PC-9 (cell line): ENCODE results near the gene EMSY. TPM values are rescaled to one million over a fixed set of nuclear protein-coding genes. Genes with fewer than 3 reads are reported as not detected.

ENCODE experiments used
- BruUV-seq: library from RNA; stranded (reverse); fragments of 400-500 nt; replicated peaks from 2 replicates; lab custom pipeline; 2021; lab: Mats Ljungman, UMichigan
- CTCF ChIA-PET: fragments of 300-600 bp; sonication (Branson Sonifier 250); formaldehyde crosslinking; loops from one replicate; lab custom pipeline; 2022; ENCODE audit warnings: antibody characterized with exemption; lab: Charles Lee
- POLR2A ChIA-PET: fragments of 300-600 bp; sonication (Branson Sonifier 250); formaldehyde crosslinking; loops from one replicate; lab custom pipeline; 2022; ENCODE audit warnings: antibody characterized with exemption; ENCODE audit not compliant: unreplicated experiment; lab: Charles Lee
- DNase-seq, 2 experiments: peaks; one replicate each; pipeline versions ENCODE4 v3.0.0 to v3.0.0-alpha.2; 2015 to 2022; ENCODE audit warnings: mixed read lengths in 1 of 2
- H2AFZ ChIP-seq: fragments of 200-600 bp; sonication (generic); 2 replicates; pipeline ENCODE4 v1.8.1; 2017; ENCODE audit warnings: antibody characterized with exemption
- H3F3A ChIP-seq: fragments of 200-600 bp; sonication (generic); 2 replicates; pipeline ENCODE4 v1.8.1; 2017; ENCODE audit warnings: antibody characterized with exemption, mild to moderate bottlenecking, low read depth; ENCODE audit not compliant: insufficient read depth
- H3K27ac ChIP-seq: fragments of 200-600 bp; sonication (generic); 2 replicates; pipeline ENCODE4 v1.6.1; 2016; ENCODE audit warnings: mixed run types
- H3K27me3 ChIP-seq: fragments of 200-600 bp; sonication (generic); 2 replicates; pipeline ENCODE4 v1.6.1; 2016; ENCODE audit warnings: low read depth, mixed run types; ENCODE audit not compliant: insufficient read depth
- H3K36me3 ChIP-seq: fragments of 200-600 bp; sonication (generic); 2 replicates; pipeline ENCODE4 v1.6.1; 2016; ENCODE audit warnings: low read depth, mixed run types
- H3K4me1 ChIP-seq: fragments of 200-600 bp; sonication (generic); replicated peaks from 2 replicates; pipeline ENCODE4 v1.6.1; 2016; ENCODE audit warnings: mixed run types; ENCODE audit not compliant: insufficient read depth
- H3K4me2 ChIP-seq: fragments of 200-600 bp; sonication (generic); 2 replicates; pipeline ENCODE4 v1.6.1; 2017; ENCODE audit warnings: mixed run types
- H3K4me3 ChIP-seq: fragments of 200-600 bp; sonication (generic); 2 replicates; pipeline ENCODE4 v1.6.1; 2016; ENCODE audit warnings: mixed run types
- H3K79me2 ChIP-seq: fragments of 200-600 bp; sonication (generic); 2 replicates; pipeline ENCODE4 v1.6.1; 2017; ENCODE audit warnings: low read depth, mixed run types
- H3K9me2 ChIP-seq: fragments of 200-600 bp; sonication (generic); 2 replicates; pipeline ENCODE4 v1.8.1; 2017; ENCODE audit warnings: mild to moderate bottlenecking; ENCODE audit not compliant: insufficient read depth
- H3K9me3 ChIP-seq: fragments of 200-600 bp; sonication (generic); 2 replicates; pipeline ENCODE4 v1.8.1; 2016; ENCODE audit warnings: low read depth; ENCODE audit not compliant: insufficient read depth
- H4K20me1 ChIP-seq: fragments of 200-600 bp; sonication (generic); 2 replicates; pipeline ENCODE4 v1.8.1; 2017; ENCODE audit not compliant: insufficient read depth
- EZH2 ChIP-seq: fragments of 200-600 bp; sonication (generic); IDR thresholded peaks from 2 replicates; pipeline ENCODE4 v1.8.0; 2017; ENCODE audit warnings: antibody characterized with exemption, low read depth
- intact Hi-C: fragments of 100-400 bp; cut with micrococcal nuclease; formaldehyde crosslinking; loops from one replicate; pipeline ENCODE4 v1.10.0; 2022; ENCODE audit not compliant: unreplicated experiment
- total RNA-seq: library from RNA; stranded (reverse); gene quantifications from 2 replicates; pipeline ENCODE4 v1.2.3, GENCODE V29; 2021
- TF ChIP-seq, protein P1 (sequence below): fragments of 200-600 bp; sonication (generic); conservative IDR thresholded peaks from 2 replicates; pipeline ENCODE4 v1.6.1; 2017; ENCODE audit warnings: mixed run types, antibody characterized with exemption, mild to moderate bottlenecking, moderate library complexity

Gene EMSY
- total RNA-seq, 1 experiment from 2014 or later, result 37.4 TPM

DNA sequence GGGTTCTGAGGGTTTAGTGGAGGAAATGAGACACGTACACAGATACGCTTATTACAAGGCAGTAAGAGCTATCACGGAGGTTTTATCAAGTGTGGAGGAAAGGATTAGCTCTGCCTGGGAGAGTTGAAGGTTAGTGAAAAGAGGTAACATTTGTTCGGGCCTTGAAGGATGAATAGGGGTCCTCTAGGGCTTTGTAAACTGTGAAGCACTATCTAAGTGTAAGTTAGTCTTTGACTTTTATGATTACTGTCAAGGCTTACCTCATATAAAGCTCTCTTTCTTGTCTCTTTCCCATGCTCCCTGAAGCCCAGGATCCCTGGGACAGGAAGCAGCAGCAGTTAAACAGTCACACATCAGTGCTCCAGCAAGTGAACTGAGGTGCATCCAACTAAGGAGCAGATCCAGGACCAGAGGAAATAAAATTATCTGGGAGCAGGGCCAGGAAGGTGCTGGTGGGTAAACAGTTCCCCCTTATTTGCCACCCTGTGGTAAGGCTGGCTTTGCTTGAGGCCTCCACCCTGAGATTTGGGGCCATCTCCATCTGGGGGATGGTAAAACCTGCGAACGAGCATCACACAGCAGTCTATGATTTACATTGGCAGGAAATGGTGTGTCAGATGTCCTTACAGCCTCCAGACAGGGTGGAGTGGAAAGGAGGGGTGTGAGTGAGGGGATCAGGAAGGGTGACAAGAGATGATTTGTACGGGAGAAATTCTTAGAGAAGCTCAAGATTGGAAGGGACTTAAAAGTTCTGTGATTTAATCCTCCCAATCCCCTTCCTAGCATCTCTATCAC is 36.5 kb upstream of the EMSY start:
- H3K9me2 ChIP-seq, result no peaks in the 10 kb centered on the region
- intact Hi-C loops, result no loop called here
- H3K36me3 ChIP-seq, result no peaks in the 10 kb centered on the region
- no peak overlapping the region for H3K4me3 ChIP-seq
- no peaks in the 10 kb centered on the region for H3F3A ChIP-seq
- no peaks in the 10 kb centered on the region for H3K79me2 ChIP-seq
- TF ChIP-seq, protein P1, sequence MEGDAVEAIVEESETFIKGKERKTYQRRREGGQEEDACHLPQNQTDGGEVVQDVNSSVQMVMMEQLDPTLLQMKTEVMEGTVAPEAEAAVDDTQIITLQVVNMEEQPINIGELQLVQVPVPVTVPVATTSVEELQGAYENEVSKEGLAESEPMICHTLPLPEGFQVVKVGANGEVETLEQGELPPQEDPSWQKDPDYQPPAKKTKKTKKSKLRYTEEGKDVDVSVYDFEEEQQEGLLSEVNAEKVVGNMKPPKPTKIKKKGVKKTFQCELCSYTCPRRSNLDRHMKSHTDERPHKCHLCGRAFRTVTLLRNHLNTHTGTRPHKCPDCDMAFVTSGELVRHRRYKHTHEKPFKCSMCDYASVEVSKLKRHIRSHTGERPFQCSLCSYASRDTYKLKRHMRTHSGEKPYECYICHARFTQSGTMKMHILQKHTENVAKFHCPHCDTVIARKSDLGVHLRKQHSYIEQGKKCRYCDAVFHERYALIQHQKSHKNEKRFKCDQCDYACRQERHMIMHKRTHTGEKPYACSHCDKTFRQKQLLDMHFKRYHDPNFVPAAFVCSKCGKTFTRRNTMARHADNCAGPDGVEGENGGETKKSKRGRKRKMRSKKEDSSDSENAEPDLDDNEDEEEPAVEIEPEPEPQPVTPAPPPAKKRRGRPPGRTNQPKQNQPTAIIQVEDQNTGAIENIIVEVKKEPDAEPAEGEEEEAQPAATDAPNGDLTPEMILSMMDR, result no peak
- TF ChIP-seq EZH2, result no peak
- H3K27ac ChIP-seq, result no peak overlapping the region
- no peaks in the 10 kb centered on the region for H3K4me1 ChIP-seq
- CTCF ChIA-PET, result no interaction called here
- DNase-seq, result no peak
- POLR2A ChIA-PET, result interaction anchor here (0.6 kb wide), 1 partner anchor 20 kb away, joined by 6 read pairs; no protein-coding TSS in a partner anchor
- H3K27me3 ChIP-seq, result no peaks in the 10 kb centered on the region
- no TSS peak for BruUV-seq
- H3K4me2 ChIP-seq, result no peak overlapping the region
- H3K9me3 ChIP-seq, result no peaks in the 10 kb centered on the region
- no peaks in the 10 kb centered on the region for H4K20me1 ChIP-seq
- no peak overlapping the region; the same call in 1 of the 2 replicates for H2AFZ ChIP-seq

DNA sequence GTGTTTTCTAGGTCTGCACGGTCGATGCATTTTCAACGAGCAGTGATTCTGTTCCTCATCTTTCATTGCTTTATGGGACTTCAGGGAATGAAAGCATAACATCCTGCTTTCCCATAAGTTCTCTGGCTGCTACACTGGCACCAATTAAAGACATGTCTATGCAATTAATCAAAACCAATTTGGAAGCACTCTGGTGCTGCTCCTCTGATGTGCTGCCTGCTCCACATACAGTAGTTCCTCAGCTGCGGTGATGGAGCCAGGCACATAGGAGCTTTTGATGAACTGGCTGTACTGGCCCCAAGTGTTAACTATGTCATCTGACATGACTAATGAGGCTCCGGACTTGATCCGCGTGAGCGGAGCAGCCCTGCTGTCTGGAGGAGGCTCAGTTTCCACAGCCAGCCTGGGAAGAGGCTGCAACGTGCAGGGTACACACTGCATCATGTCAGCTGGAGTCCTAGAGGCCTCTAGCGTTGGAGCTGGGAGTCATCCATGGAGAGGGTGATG is 33.9 kb upstream of the EMSY start:
- Histone ChIP-seq H3K27ac (no peak overlapping the region), H3K27me3 (no peaks in the 10 kb centered on the region), H3K4me3 (no peak overlapping the region), H2AFZ (no peak overlapping the region), H3K36me3 (no peaks in the 10 kb centered on the region), H3K4me2 (no peak overlapping the region), H3K4me1 (no peaks in the 10 kb centered on the region), H3K9me3 (no peaks in the 10 kb centered on the region), H4K20me1 (no peaks in the 10 kb centered on the region), H3K9me2 (no peaks in the 10 kb centered on the region), H3K79me2 (no peaks in the 10 kb centered on the region), H3F3A (no peaks in the 10 kb centered on the region)
- TF ChIP-seq, protein P1, result no peak
- TF ChIP-seq EZH2, result no peak
- CTCF ChIA-PET, result no interaction called here
- DNase-seq, result no peak
- POLR2A ChIA-PET, result no interaction called here
- intact Hi-C loops, result no loop called here
- BruUV-seq, result no TSS peak

DNA sequence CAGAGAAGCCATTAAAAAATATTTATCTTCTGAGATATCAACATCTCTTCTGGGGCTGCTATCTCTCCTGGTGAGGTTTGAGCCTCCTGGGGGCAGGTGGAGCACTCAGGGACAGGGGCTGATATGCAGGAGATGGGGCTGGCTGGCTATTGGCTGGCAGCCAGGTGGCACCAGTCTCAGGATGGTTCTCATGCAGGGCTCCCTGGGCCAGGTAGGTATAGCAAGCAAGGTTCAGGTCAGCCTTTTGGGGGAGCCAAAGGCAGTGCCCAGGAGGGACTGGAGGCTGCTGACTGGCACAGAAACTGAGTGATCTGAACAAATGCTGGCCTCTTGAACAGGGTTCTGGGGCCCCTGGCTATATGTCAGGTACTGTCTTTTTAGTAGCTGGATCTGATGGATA is 29.7 kb upstream of the EMSY start:
- intact Hi-C loops, result no loop called here
- TF ChIP-seq, protein P1, result no peak
- no peak for TF ChIP-seq EZH2
- ChIA-PET CTCF (no interaction called here), POLR2A (no interaction called here)
- DNase-seq, result no peak
- Histone ChIP-seq H4K20me1 (no peaks in the 10 kb centered on the region), H3K4me3 (no peak overlapping the region), H3K27me3 (no peaks in the 10 kb centered on the region), H3K4me2 (no peak overlapping the region), H3K36me3 (no peaks in the 10 kb centered on the region), H3F3A (no peaks in the 10 kb centered on the region), H2AFZ (no peak overlapping the region), H3K27ac (no peak overlapping the region), H3K9me2 (no peaks in the 10 kb centered on the region), H3K4me1 (no peaks in the 10 kb centered on the region), H3K79me2 (no peaks in the 10 kb centered on the region), H3K9me3 (no peaks in the 10 kb centered on the region)
- no TSS peak for BruUV-seq
